BE2C (cell line): ENCODE measurements around the gene CPXM2.

Experiments
- DNase-seq: peaks from one replicate; pipeline ENCODE4 v3.0.0-alpha.2; 2020
- H3K27me3 ChIP-seq: fragments of 250-450 bp; sonication (Bioruptor Pico); 2 replicates; pipeline ENCODE4 v1.5.1; 2020; ENCODE audit warnings: mild to moderate bottlenecking
- H3K36me3 ChIP-seq: fragments of 250-450 bp; sonication (Bioruptor Pico); 2 replicates; pipeline ENCODE4 v1.5.1; 2020; ENCODE audit warnings: mild to moderate bottlenecking
- H3K4me1 ChIP-seq: fragments of 250-450 bp; sonication (Bioruptor Pico); 2 replicates; pipeline ENCODE4 v1.5.1; 2020
- H3K4me3 ChIP-seq: 2 replicates; pipeline ENCODE4 v1.5.1; 2011; ENCODE audit warnings: low read depth, low read length
- H3K9me3 ChIP-seq: fragments of 250-450 bp; sonication (Bioruptor Pico); 2 replicates; pipeline ENCODE4 v1.5.1; 2020
- TF ChIP-seq, protein P1 (sequence below): IDR thresholded peaks from 2 replicates; pipeline ENCODE4 v1.5.1; 2012; ENCODE audit warnings: mild to moderate bottlenecking, low read depth, low read length

CPXM2 gene

GRCh38 chr10:123766761-123767160 lies 124.8 kb downstream of the CPXM2 start:
- H3K36me3 ChIP-seq = no peaks in the 10 kb centered on the region
- TF ChIP-seq, protein P1, sequence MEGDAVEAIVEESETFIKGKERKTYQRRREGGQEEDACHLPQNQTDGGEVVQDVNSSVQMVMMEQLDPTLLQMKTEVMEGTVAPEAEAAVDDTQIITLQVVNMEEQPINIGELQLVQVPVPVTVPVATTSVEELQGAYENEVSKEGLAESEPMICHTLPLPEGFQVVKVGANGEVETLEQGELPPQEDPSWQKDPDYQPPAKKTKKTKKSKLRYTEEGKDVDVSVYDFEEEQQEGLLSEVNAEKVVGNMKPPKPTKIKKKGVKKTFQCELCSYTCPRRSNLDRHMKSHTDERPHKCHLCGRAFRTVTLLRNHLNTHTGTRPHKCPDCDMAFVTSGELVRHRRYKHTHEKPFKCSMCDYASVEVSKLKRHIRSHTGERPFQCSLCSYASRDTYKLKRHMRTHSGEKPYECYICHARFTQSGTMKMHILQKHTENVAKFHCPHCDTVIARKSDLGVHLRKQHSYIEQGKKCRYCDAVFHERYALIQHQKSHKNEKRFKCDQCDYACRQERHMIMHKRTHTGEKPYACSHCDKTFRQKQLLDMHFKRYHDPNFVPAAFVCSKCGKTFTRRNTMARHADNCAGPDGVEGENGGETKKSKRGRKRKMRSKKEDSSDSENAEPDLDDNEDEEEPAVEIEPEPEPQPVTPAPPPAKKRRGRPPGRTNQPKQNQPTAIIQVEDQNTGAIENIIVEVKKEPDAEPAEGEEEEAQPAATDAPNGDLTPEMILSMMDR = no peak
- H3K27me3 ChIP-seq = no peaks in the 10 kb centered on the region
- H3K9me3 ChIP-seq = no peaks in the 10 kb centered on the region
- no peaks in the 10 kb centered on the region for H3K4me1 ChIP-seq
- no peak for DNase-seq
- H3K4me3 ChIP-seq = no peak overlapping the region

DNA sequence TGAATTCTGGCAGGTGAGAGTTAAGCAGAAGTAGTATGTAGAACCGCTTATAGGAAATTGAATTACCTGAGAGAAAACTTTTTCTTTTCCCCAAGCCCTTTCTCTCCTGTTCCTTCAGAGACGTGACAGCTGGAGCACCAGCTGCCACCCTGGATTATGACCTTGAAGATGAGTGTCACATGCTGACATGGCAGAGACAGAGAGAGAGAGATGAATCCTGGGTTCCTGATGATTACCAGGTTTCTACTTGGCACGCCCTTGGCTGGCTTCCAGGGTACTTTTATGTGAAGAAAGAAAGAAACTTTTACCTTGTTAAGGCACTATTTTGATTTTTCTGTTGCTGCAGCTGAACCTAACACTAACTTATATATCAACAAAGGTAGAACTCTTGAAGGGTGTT lies 125.6 kb downstream of the CPXM2 start:
- H3K9me3 ChIP-seq = no peaks in the 10 kb centered on the region
- no peaks in the 10 kb centered on the region; the same call in 1 of the 2 replicates for H3K27me3 ChIP-seq
- no peaks in the 10 kb centered on the region for H3K4me1 ChIP-seq
- H3K4me3 ChIP-seq = no peak overlapping the region
- H3K36me3 ChIP-seq = no peaks in the 10 kb centered on the region
- DNase-seq = no peak
- TF ChIP-seq, protein P1 = no peak

- H3K27me3 ChIP-seq = no peaks in the 10 kb centered on the region; the same call in 1 of the 2 replicates
- TF ChIP-seq, protein P1 = no peak
- no peaks in the 10 kb centered on the region for H3K9me3 ChIP-seq
Measured at GRCh38 chr10:123761666-123762230, 129.9 kb downstream of the CPXM2 start.

GRCh38 chr10:123761038-123761428 lies 130.6 kb downstream of the CPXM2 start:
- H3K36me3 ChIP-seq = no peaks in the 10 kb centered on the region
- H3K4me1 ChIP-seq = no peaks in the 10 kb centered on the region
- H3K9me3 ChIP-seq = no peaks in the 10 kb centered on the region
- H3K4me3 ChIP-seq = no peak overlapping the region
- TF ChIP-seq, protein P1 = no peak
- no peak for DNase-seq
- H3K27me3 ChIP-seq = no peaks in the 10 kb centered on the region; the same call in 1 of the 2 replicates

More at GRCh38 chr10:123761666-123762230, 129.9 kb downstream of the CPXM2 start:
- H3K4me3 ChIP-seq = no peak overlapping the region
- no peak for DNase-seq
- no peaks in the 10 kb centered on the region for H3K4me1 ChIP-seq
- H3K36me3 ChIP-seq = no peaks in the 10 kb centered on the region

DNA sequence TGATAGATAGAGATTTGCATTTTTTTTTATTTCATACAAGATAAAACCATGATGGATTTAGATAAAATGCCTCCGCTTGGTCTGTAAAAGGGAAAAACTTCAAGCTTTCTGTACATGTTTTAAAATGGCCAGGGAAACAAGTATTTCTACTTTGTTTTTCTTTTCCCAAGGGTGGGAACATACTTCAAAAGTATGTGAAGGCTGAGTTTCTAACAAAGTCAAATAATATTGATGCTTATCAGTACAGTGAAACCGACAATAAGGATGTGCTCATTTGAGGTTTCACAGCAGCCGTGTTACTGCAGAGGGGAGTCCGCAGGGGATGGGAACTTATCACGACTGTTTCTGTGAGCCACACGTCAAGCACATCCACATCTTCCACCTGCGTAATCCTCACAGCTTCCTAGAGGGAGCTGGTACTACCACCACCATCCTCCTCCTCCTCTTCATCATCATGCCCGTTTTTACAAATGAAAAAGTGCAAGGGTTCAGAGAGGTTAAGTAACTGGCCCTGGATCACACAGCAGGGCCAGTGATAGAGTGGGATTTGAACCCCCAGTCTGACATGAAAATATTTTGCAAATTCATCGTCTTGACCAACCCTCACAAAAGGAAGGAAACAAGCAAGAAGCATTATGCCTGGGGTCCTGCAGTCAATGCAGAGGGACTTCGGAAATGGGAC lies 131.1 kb downstream of the CPXM2 start:
- TF ChIP-seq, protein P1 = no peak

GRCh38 chr10:123759501-123760031 lies 132.0 kb downstream of the CPXM2 start:
- TF ChIP-seq, protein P1 = no peak
- no peak for DNase-seq
- Histone ChIP-seq H3K4me1 (no peaks in the 10 kb centered on the region), H3K9me3 (no peaks in the 10 kb centered on the region), H3K36me3 (no peaks in the 10 kb centered on the region), H3K27me3 (no peaks in the 10 kb centered on the region; the same call in 1 of the 2 replicates), H3K4me3 (no peak overlapping the region)

More for the DNA sequence above, 131.1 kb downstream of the CPXM2 start:
- Histone ChIP-seq H3K4me1 (no peaks in the 10 kb centered on the region), H3K4me3 (no peak overlapping the region), H3K36me3 (no peaks in the 10 kb centered on the region), H3K9me3 (no peaks in the 10 kb centered on the region), H3K27me3 (no peaks in the 10 kb centered on the region; the same call in 1 of the 2 replicates)
- DNase-seq = no peak
